ENCODE measurements around the gene LY6G6D.
A peak's percentile ranks its signal among the peaks of the same experiment; 100 is the strongest.

The LY6G6D gene

GRCh38 chr6:31730631-31731086 lies 15.5 kb downstream of the LY6G6D start:
- H3K4me2 ChIP-seq (ENCODE audit: low read length), result peak overlapping the region; percentile 90
- peaks cover 27% of the 10 kb centered on the region for H3K79me2 ChIP-seq (ENCODE audit: control insufficient read depth, low read length)
- H3K27me3 ChIP-seq (ENCODE audit: control insufficient read depth, low read length), result no peaks in the 10 kb centered on the region
- peaks cover 13% of the 10 kb centered on the region; the same call in 1 of the 2 replicates for H4K20me1 ChIP-seq (ENCODE audit: control insufficient read depth, insufficient read depth, low read depth, low read length)
- H3K36me3 ChIP-seq (ENCODE audit: control insufficient read depth, low read length), result peaks cover 76% of the 10 kb centered on the region
- no peak for TF ChIP-seq CTCF (IDR thresholded peaks at IDR 0.05; ENCODE audit: low read depth, low read length, poor library complexity, severe bottlenecking)
- TF ChIP-seq EZH2phosphoT487 (IDR thresholded peaks at IDR 0.05; ENCODE audit: borderline replicate concordance, low read length), result no peak
- no peaks in the 10 kb centered on the region for H3K9me3 ChIP-seq (ENCODE audit: control insufficient read depth, insufficient read depth, low read length)
- H3K27ac ChIP-seq (ENCODE audit: low read depth, low read length), result no peak overlapping the region
- H3K4me3 ChIP-seq (ENCODE audit: low read length), result no peak overlapping the region
- peaks cover 33% of the 10 kb centered on the region for H3F3A ChIP-seq (ENCODE audit: control insufficient read depth, insufficient read depth)
- no peaks in the 10 kb centered on the region for H3K9me2 ChIP-seq (replicated peaks; ENCODE audit: control insufficient read depth, low read length)
- H3K4me1 ChIP-seq (ENCODE audit: control insufficient read depth, low read length), result peaks cover 55% of the 10 kb centered on the region

DNA sequence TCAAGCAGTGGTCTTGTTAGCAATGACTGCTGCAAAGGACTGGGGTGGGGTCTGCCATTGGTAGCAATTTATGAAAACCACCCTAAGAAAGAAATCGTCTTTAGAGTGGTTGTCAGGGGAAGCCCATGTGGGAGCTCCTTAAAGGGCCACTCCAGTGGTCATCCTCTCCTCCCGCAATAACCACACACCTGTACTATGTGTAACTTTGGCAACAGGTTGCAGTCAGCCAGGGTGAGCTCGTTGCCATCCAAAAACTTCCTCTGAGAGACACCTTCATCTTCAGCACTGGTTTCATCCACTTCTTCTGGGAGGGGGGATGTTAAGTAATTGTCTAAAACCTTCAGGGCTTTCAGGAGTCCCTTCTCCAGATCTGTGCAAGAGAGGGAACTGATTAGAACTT lies 16.9 kb downstream of the LY6G6D start:
- Histone ChIP-seq H3K4me1 (ENCODE audit: control insufficient read depth, low read length) (peaks cover 58% of the 10 kb centered on the region), H4K20me1 (ENCODE audit: control insufficient read depth, insufficient read depth, low read depth, low read length) (peaks cover 13% of the 10 kb centered on the region; the same call in 1 of the 2 replicates), H3K79me2 (ENCODE audit: control insufficient read depth, low read length) (peaks cover 40% of the 10 kb centered on the region), H3K27ac (ENCODE audit: low read depth, low read length) (no peak overlapping the region), H3F3A (ENCODE audit: control insufficient read depth, insufficient read depth) (peaks cover 39% of the 10 kb centered on the region), H3K4me3 (ENCODE audit: low read length) (no peak overlapping the region), H3K4me2 (ENCODE audit: low read length) (no peak overlapping the region), H3K9me2 (replicated peaks; ENCODE audit: control insufficient read depth, low read length) (no peaks in the 10 kb centered on the region), H3K9me3 (ENCODE audit: control insufficient read depth, insufficient read depth, low read length) (no peaks in the 10 kb centered on the region), H3K27me3 (ENCODE audit: control insufficient read depth, low read length) (no peaks in the 10 kb centered on the region), H3K36me3 (ENCODE audit: control insufficient read depth, low read length) (peaks cover 72% of the 10 kb centered on the region)
- TF ChIP-seq CTCF (IDR thresholded peaks at IDR 0.05; ENCODE audit: low read depth, low read length, poor library complexity, severe bottlenecking) (no peak), EZH2phosphoT487 (IDR thresholded peaks at IDR 0.05; ENCODE audit: borderline replicate concordance, low read length) (no peak)

DNA sequence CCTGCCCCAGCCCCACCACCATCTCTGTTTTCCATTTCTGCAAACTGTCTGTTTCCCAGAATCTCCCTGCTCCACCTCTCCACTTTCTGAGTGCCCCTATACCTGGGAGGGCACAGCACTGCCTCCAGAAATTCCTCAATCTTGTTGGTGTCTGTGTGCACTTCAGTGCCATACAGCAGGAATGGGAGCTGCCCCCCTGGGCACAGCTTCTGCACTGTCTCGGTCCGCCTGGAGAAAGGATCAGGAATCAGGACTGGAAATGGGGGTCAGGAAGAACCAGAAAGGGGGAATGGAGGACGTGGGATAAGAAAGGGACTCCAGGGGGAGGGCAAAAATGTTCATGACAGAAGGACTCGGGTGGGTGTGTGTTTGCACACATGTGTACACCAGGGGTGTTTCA lies 18.6 kb downstream of the LY6G6D start:
- H3F3A ChIP-seq (ENCODE audit: control insufficient read depth, insufficient read depth), result peaks cover 46% of the 10 kb centered on the region
- H3K4me3 ChIP-seq (ENCODE audit: low read length), result no peak overlapping the region
- H3K4me2 ChIP-seq (ENCODE audit: low read length), result peak overlapping the region; percentile 93
- peaks cover 58% of the 10 kb centered on the region for H3K4me1 ChIP-seq (ENCODE audit: control insufficient read depth, low read length)
- H3K27ac ChIP-seq (ENCODE audit: low read depth, low read length), result peak overlapping the region; percentile 96; the same call in 1 of the 2 replicates
- peaks cover 13% of the 10 kb centered on the region; the same call in 1 of the 2 replicates for H4K20me1 ChIP-seq (ENCODE audit: control insufficient read depth, insufficient read depth, low read depth, low read length)
- peaks cover 40% of the 10 kb centered on the region for H3K79me2 ChIP-seq (ENCODE audit: control insufficient read depth, low read length)
- H3K9me3 ChIP-seq (ENCODE audit: control insufficient read depth, insufficient read depth, low read length), result no peaks in the 10 kb centered on the region
- no peaks in the 10 kb centered on the region for H3K27me3 ChIP-seq (ENCODE audit: control insufficient read depth, low read length)
- H3K36me3 ChIP-seq (ENCODE audit: control insufficient read depth, low read length), result peaks cover 59% of the 10 kb centered on the region
- TF ChIP-seq EZH2phosphoT487 (IDR thresholded peaks at IDR 0.05; ENCODE audit: borderline replicate concordance, low read length), result no peak
- no peak for TF ChIP-seq CTCF (IDR thresholded peaks at IDR 0.05; ENCODE audit: low read depth, low read length, poor library complexity, severe bottlenecking)
- H3K9me2 ChIP-seq (replicated peaks; ENCODE audit: control insufficient read depth, low read length), result no peaks in the 10 kb centered on the region
